HG03558 (cell line): ENCODE data around the gene IMMT.
"Not testable (repeated sequence)": the region's sequence is repeated elsewhere in the genome, so short reads cannot be mapped to it uniquely, and the experiment has no call there.

Source experiments
- ATAC-seq: cut with Tn5 transposase; IDR thresholded peaks from one replicate; pipeline ENCODE4 v1.9.1; 2021; ENCODE audit warnings: moderate number of reproducible peaks; ENCODE audit not compliant: unreplicated experiment; ENCODE audit errors: extremely low read depth

Gene IMMT

DNA sequence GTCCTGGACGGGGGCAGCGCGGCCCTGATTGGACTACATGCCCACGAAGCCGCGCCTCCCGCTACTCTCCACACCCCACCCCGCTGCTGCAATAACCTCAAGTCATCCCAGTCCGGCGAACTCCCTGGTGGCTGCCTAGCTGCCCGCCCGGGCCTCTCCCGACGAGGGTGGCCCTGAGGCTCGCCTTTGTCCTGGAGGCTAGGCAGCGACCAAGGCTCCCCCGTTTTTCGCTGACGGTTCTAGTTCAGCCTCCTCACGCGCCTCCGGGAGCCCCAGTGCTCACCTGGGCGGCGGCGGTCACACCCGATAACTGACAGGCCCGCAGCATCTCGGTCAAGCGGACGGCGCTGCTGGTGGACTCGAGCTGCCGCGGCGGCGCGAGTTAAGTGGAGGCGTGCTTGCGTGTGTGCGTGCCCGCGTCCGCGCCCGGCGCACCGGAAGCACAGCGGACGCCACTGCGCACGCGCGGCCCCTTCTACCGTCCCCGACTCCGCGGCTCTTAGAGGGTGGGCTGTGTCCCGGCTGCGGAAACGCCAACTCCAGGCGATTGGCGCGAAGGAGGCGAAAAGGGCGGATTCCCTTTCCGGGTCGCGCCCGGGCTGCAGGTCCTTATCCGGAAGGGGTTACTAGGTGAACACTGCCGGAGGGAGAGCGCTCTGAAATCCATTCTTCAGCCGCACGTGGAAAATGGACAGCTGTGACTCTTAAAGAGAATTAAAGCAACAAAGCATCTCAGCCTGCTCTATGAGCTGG lies at the start of gene IMMT:
Gene IMMT (minus strand): TSS at position 408 of the 753 bp plus-strand sequence. CDS start 80 bp downstream, at position 328.
- peak; percentile 51 for ATAC-seq

DNA sequence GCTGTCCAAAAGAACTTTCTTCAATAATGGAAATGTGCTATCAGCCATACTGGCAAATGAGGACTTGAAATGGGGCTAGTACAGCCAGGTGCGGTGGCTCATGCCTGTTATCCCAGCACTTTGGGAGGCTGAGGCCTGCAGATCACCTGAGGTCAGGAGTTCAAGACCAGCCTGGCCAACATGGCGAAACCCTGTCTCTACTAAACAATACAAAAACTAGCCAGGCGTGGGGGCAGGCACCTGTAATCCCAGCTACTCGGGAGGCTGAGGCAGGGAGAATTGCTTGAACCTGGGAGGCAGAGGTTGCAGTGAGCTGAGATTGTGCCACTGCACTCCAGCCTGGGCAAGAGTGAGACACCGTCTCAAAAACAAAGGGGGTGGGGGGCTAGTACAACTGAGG lies 49.5 kb upstream of the IMMT start:
- not testable (repeated sequence) for ATAC-seq

DNA sequence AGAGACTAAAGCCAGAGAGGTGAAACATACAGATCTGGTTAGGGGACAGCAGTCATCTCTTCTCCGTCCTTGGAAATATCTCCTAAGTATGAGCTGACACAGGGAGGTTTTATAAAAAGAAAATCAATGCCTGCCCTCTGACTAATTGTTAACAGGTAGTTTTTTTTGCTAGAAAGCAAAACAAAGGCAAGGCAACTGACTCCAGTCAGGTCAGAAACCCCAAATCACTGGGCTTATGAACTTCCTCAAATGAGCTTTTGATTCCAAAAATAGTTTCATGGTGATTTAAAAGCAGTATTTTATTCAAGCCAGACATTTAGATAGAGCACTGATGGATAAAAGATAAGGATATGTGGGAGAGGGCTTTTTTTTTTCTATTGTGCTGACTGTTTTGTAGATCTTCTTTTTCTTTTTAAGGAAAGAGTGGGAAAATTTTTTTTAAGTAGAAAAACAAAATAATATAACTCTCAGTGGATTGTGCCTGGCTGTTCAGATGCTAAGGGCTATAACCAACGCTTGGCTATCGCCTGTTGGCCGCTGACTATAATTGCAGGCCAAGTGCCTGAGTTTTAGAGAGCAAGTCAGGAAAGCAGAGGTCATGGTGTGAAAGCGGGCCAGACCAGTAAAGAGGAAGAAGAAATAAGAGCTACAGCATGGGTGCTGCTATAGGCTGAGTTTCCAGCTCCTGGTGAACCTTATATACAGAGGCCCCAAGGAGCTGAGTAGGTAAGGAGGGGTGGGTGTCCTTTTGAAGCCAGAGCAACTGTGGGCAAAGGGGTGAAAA lies 48.9 kb upstream of the IMMT start:
- ATAC-seq, result no peak

DNA sequence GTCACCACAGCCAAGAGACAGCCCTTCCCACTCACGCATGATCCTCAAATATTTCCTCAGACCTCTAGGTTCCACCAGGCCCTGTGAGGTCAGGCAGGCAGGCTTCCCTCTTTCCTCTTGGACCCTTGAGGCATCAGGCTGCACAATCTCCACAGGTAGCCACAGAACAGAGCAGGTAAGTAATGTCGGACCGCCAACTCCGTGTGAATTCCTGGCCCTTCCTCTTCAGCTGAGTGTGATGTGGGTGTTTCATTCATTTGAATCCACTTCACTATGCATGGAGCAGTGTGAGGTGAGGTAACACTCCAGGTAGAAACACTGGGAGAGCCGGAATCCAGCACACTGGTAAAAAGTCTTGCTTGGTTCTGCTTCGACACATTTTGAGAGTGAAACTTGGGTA lies 48.0 kb upstream of the IMMT start:
- ATAC-seq, result no peak

DNA sequence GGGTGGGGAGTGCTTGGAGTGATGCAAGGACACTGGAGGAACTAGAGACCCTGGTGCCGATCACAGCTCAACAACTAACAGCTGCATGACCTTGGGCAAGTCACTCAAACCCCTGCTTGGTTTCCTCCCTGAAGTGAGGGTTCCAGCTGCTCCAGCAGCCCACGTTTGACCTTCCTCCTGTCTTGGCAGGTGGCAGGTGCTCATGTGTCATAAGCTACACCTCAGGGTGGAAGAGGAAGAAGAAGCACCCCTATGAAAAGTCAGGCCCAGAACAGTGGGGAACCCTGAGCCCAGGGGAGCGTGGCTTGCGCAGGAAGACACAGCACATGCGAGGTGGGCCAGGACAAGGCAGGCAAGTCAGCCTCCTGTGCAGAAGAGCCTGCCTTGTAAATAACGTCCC lies 46.3 kb upstream of the IMMT start:
- no peak for ATAC-seq

DNA sequence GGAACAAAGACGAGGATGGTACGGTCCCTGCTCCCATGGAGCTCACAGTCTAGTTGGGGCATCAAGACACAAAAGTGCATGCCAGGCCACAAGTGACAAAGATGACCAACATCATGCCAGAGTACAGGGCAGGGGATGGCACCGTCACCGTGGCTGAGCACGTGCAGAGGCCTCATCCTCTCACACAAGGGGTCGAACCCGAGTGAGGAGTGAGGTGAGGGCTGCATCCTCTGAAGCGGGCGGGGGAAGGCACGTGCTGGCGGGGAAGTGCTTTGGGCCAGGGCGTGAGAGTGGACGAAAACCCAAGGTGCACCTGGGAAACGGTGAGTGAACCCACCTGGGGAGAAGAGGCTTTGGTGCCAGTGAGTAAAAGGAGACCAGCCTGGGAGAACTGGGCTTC lies 45.0 kb upstream of the IMMT start:
- ATAC-seq, result no peak

DNA sequence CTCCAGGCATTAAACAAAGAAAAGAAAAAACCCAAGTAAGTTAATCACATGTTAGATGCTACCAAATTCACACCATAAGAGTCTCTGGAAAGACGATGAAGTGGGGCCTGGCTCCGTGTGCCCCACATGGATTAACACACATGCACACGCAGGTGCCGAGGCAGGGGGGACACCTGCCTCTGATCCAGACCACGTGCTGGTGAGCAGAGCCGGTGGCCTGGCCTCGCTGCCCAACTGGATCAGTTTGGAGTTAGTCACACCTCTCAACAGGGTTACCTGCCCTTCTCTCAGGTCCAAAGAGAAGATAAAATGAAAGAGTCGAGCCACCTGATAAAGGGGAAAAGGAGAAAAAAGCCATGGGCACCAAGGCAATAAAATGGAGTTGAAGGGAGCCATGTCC lies 44.5 kb upstream of the IMMT start:
- ATAC-seq, result no peak

DNA sequence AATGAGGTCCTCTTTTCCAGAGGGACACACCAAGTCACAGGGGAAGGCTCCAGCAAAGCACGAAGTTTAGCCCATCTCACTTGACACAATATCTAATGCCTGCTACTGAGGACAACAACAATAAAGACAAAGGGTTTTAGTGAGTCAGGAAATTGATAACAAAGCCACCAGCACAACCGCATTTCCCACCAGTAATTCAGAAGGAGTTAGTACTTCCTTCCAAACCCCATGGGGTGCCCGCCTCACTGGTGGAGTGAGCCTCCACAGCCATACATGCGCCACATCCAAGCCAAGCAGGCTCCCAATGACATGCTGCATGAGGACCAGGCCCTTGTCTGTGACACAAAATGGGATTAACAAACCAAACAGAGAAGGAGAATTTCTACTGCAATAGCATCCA lies 44.1 kb upstream of the IMMT start:
- ATAC-seq, result no peak

DNA sequence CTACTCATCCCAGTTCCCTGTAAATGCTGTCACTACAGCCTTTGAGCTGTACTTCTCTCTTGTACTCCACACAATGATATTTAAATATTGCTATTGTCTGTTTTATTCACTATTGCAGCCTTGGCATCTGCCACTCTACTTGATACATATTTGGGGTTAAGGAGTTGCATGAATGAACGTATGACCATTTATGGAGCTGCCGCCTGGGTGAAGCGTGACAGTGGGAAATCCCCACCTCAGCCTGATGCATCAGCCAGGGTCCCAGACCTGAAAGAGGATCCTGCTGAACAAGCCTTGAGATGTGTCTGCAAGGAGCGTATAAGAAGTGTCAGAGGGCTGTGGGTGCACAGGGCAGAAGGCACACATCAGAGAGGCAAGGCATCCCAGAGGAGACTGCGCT lies 43.1 kb upstream of the IMMT start:
- peak; percentile 83 for ATAC-seq

DNA sequence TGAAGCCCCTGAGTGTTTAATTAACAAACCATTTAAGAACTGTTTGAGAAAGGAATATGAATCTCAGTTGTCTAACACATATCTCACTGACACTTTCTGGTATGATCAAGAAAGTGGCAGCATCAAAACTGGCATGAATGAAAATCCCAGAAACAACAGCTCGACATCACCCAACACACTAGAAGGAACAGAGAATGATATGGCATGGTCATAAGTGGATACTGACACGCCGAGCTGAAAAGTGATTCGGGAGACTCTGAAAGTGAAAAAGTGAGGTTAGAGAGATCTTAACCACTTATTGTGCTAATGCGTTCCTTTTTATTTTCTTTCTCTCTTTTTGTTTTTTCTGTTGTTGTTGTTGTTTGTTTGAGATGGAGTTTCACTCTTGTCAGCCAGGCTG lies 41.9 kb upstream of the IMMT start:
- no peak for ATAC-seq

DNA sequence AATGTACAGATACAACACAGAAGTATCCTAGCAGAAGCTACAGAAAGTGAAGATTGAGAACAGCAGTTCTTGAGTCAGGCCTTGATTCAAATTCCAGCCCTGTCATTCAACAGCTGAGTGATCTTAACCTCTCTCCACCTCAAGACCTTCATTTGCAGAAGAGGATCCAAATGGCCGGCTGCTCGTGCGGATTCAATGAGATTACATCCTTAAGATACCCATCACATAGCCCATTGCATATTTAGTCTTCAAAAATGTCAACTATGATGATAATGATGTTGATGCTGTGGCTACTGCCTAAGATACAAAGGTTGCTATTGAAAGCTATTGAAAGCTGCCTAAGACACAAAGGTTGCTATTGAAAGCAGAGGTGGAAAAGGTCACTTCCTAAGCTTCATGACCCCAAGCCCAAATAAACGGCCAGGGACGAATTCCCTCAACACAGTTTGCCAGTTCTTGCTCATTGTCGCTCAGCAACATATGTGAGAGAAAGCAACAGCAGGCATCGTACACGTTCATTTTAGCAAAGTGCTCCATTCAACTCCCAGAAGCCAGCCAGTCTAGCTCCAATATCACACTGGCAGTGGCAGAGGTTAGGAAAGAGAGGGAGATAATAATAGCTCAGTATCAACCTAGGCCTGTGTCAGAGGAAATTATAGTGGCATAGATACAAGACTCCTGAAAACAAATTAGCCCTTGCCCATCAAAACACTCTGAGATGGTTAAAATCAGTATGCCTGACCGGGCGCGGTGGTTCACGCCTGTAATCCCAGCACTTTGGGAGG lies 40.1 kb upstream of the IMMT start:
- ATAC-seq, result no peak

DNA sequence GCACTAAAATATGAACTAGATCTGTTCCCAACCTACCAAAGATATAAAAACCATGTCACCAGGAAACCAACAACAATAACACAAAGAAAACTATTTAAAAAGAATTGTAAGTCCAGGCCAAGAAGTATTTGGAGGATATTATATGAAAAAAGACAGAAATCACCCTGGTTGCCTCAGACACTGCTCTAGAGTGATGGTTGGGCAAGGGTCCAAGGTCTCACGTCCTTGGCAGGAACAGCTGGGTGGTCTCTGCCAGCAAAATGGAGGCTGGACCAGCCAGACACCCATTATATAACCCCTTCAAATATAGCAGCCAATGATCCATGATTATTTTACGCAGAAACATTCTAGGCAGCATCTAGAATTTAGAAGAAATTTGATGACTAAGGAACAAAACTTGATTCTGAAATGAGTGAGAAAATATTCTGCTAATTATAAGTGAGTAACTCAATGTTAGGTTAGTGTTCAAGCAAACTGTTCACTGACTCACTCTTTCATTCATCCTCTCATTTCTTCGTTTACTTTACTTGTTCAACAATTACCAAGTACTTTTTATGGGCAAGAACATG lies 39.4 kb upstream of the IMMT start:
- ATAC-seq, result no peak

DNA sequence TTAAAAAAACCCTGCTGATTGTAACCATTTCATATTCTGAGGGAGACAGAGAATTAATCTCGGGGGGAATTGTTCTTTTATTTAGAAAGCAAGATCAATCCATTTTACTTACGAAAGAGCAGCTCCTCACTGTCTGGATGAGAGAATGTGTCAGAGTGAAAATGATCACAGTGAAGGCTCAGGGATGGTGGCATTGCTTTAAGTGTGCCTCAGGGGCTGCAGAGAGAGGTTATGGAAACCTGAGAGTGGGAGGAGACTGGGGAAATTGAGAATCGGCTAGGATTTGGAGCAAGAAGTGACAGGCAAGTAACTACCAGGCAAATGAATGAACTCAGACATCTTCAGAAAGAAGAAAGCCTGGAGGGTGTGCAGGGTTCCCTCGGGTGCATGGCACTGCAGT lies 38.2 kb upstream of the IMMT start:
- no peak for ATAC-seq

DNA sequence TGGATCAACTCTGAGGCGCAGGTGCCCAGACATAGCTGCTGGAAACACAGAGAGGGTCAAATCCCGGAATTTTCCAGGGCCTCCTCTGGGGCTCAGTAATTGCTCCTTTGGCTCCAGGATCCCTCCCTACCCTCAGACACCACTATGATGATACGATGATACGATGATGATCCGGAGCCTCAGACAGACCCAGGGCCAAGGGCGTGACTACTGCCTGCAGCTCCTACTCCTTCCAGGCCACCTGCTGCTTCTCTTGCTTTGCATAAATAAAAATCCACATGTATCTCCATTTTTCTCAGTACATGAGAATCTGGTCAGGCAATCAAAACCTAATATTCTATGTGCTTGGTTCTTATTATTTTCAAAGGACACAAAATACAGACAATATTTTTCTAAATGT lies 37.6 kb upstream of the IMMT start:
- ATAC-seq, result no peak

DNA sequence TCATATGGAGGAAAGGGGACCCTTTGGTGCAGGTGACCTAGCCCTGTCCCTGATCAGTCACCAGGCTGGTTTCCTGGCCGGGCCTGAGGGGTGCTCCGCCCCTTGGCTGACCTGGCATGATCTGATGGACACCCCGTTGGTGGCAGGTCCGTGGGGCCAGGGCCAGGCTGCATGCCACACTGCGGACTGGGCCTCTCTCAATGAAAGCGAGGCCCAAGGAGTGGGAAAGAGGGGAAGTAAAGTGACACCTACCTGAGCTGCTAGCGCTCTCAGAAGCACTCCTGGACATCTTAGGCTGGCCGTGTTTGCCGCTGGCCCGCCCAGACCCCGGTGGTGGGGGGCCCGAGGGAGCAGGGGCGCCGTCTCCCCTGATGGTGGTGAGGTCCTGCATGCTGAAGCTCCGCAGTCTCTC lies 37.1 kb upstream of the IMMT start:
- no peak for ATAC-seq

DNA sequence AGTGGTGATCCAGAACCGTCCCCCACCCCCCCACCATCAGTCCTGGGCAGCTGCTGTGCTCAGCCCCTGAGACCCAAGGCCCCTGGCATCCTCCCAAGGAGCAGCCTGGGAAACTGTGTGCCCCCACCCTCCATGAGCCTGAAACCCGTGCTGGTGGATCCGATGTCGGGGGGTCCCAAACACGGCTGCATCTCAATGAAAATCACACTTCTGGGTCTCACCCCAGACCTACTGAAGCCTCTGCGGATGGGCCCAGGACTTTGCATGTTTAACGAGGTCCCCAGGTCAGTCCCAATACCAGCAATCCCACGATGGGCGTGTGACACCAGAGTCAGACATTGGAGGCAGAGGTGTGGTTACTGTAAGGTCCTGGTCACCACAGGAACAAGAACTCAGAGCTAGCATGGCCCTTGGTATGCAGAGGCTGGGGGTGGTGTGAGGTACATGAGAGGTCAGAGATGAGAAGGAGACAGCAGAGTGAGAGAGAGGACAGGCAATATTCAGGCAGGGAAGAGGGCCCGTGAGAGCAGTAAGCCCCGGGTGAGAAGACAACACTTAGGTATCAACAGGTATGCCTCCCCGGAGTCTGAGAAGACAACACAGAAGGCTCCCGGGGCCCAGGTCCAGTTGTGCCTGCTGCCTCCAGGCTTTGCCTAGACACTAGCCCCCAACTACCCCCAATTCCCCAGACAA lies 36.6 kb upstream of the IMMT start:
- ATAC-seq, result no peak

DNA sequence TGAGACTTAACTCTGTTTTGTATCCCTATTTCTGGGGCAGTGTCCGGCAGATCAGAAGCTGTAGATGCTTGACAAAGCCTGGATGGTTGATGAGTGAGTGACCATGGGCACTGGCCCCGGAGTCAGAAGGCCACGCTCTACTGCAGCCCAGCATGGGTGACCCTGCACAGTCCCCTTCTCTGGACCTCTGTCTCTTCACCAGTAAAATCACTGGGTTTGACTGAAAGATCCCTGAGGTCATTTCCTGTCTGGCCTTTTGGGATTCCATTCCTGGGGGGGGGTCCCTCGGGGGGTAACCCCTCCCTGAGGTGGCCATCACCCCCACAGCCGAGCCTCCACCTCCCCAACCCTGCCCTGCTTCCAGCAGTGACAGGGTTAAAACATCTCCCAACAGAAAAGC lies 35.7 kb upstream of the IMMT start:
- no peak for ATAC-seq

DNA sequence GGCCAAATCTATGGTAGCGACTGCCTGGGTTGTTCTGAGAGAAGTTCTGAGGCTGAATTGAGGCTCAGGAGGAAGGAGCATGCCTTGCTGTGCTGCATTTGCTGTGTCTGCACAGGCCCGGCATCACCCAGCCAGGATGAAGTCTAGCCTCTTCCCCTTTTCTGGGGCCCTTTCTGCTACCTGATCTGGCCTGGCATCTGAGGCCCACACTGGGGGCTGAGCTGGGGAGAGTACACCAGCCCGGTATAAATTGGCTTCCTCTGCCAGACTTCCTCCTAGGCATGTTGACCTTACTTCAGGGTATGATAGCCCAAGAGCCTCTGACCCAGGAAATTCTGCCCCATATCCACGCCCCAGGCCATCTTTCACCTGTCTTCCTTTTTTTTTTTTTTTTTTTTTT lies 34.0 kb upstream of the IMMT start:
- ATAC-seq, result no peak

DNA sequence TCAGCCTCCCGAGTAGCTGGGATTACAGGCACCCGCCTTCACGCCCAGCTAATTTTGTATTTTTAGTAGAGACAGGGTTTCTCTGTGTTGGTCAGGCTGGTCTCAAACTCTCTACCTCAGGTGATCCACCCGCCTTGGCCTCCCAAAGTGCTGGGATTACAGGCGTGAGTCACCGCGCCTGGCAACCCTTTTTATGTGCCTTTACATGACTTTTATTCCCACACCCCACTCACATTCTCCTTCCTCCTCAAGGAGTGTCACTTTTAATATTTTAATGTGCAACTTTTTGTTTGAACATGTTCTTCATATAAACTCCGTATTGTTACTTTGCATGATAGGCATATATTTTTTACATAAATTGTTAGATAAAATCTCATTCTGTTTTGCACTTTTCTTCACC lies 33.3 kb upstream of the IMMT start:
- ATAC-seq, result not testable (repeated sequence)

DNA sequence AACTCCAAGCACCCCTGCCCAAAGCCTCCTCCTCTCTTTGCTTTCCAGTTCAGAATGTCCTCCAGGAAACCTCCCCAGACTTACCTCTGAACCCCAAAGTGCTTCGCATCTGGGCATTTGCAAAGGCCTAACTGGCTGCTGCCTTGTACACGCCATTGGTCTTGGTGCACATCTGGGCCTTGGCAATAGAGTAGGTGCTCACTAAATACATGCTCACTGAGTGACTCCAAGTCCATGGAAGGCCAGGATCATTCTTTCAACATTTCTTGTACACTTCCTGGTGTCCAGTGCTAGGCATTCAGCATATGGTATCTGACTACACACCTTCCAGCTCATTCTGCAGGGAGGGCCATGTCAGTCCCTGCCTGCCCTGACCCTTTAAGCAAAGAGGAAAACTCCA lies 32.4 kb upstream of the IMMT start:
- no peak for ATAC-seq
